SK-N-SH (cell line): Measurements from ENCODE around the gene TTC39B. TPM values are rescaled to one million over a fixed set of nuclear protein-coding genes. Genes with fewer than 3 reads are reported as not detected.

Experiments used
- CTCF ChIA-PET: fragments of 300-600, 350-600 bp; formaldehyde crosslinking; extraction: SDS; loops from one replicate; lab custom pipeline; 2021; lab: Yijun Ruan, JAX
- POLR2A ChIA-PET: fragments of 350-600 bp; sonication (Branson Sonifier 250); formaldehyde crosslinking; extraction: SDS; loops from one replicate; lab custom pipeline; 2020; ENCODE audit warnings: antibody characterized with exemption, inconsistent platforms; lab: Yijun Ruan, JAX
- DNase-seq: peaks from one replicate; pipeline ENCODE4 v3.0.0; 2012
- H2AFZ ChIP-seq: fragments of 200-600 bp; sonication (generic); 2 replicates; pipeline ENCODE4 v1.8.1; 2016; ENCODE audit warnings: antibody characterized with exemption, mild to moderate bottlenecking, low read depth
- H3F3A ChIP-seq: fragments of 200-600 bp; sonication (generic); replicated peaks from 2 replicates; pipeline ENCODE3; 2016; ENCODE audit warnings: antibody characterized with exemption, mild to moderate bottlenecking; ENCODE audit not compliant: insufficient read depth
- H3K27ac ChIP-seq, 2 experiments: fragments of 200-500 bp in 1 of 2; fragments of 200-600 bp in 1 of 2; sonication (Bioruptor generic) in 1 of 2; sonication (generic), shearing (Covaris generic) in 1 of 2; 2 replicates each; pipeline versions ENCODE4 v1.5.1 to v1.6.1; 2014 to 2016; ENCODE audit warnings: low read depth in 2 of 2, inconsistent platforms in 1 of 2, low read length in 1 of 2, mild to moderate bottlenecking in 1 of 2, mixed read lengths in 1 of 2
- H3K27me3 ChIP-seq: fragments of 200-600 bp; sonication (generic), shearing (Covaris generic); 2 replicates; pipeline ENCODE4 v1.6.1; 2016; ENCODE audit warnings: mixed run types; ENCODE audit not compliant: insufficient read depth
- H3K36me3 ChIP-seq, 2 experiments: fragments of 200-500 bp in 1 of 2; fragments of 200-600 bp in 1 of 2; sonication (Bioruptor generic) in 1 of 2; sonication (generic) in 1 of 2; replicated peaks in 1 of 2; 2 replicates each; pipeline versions ENCODE3 to v1.5.1; 2014 to 2016; ENCODE audit warnings: low read length in 1 of 2, mild to moderate bottlenecking in 1 of 2; ENCODE audit not compliant: insufficient read depth in 2 of 2, control insufficient read depth in 1 of 2
- H3K4me1 ChIP-seq, 2 experiments: fragments of 200-500 bp in 1 of 2; fragments of 200-600 bp in 1 of 2; sonication (Bioruptor generic) in 1 of 2; sonication (generic), shearing (Covaris generic) in 1 of 2; 2 replicates each; pipeline versions ENCODE4 v1.5.1 to v1.6.1; 2014 to 2016; ENCODE audit warnings: low read depth in 1 of 2, low read length in 1 of 2, mixed run types in 1 of 2; ENCODE audit not compliant: insufficient read depth in 2 of 2, control insufficient read depth in 1 of 2
- H3K4me2 ChIP-seq: fragments of 200-600 bp; sonication (generic), shearing (Covaris generic); 2 replicates; pipeline ENCODE4 v1.6.1; 2017; ENCODE audit warnings: mixed run types
- H3K4me3 ChIP-seq, 2 experiments: fragments of 200-500 bp in 1 of 2; fragments of 200-600 bp in 1 of 2; sonication (Bioruptor generic) in 1 of 2; sonication (generic), shearing (Covaris generic) in 1 of 2; 2 replicates each; pipeline versions ENCODE4 v1.5.1 to v1.8.1; 2014 to 2016; ENCODE audit warnings: low read depth in 2 of 2, inconsistent platforms in 1 of 2, low read length in 1 of 2, mild to moderate bottlenecking in 1 of 2, mixed read lengths in 1 of 2, moderate library complexity in 1 of 2
- H3K79me2 ChIP-seq: fragments of 200-600 bp; sonication (generic); 2 replicates; pipeline ENCODE4 v1.8.1; 2017; ENCODE audit warnings: mild to moderate bottlenecking; ENCODE audit not compliant: insufficient read depth
- H3K9ac ChIP-seq: fragments of 200-600 bp; sonication (generic); 2 replicates; pipeline ENCODE4 v1.6.1; 2017; ENCODE audit warnings: mixed run types
- H3K9me2 ChIP-seq: fragments of 200-600 bp; sonication (generic); 2 replicates; pipeline ENCODE4 v1.6.1; 2017; ENCODE audit warnings: mixed run types
- H3K9me3 ChIP-seq: fragments of 200-600 bp; sonication (generic); 2 replicates; pipeline ENCODE4 v1.6.1; 2017; ENCODE audit warnings: mixed run types, mild to moderate bottlenecking, moderate library complexity
- H4K20me1 ChIP-seq: fragments of 200-600 bp; sonication (generic); 2 replicates; pipeline ENCODE4 v1.6.1; 2017; ENCODE audit warnings: mild to moderate bottlenecking, mixed run types; ENCODE audit not compliant: insufficient read depth
- CHD2 ChIP-seq: fragments of 150-350 bp; IDR thresholded peaks from 2 replicates; pipeline ENCODE4 v1.6.1; 2018; ENCODE audit warnings: low read length; ENCODE audit not compliant: partially characterized antibody
- EZH2phosphoT487 ChIP-seq: fragments of 200-600 bp; sonication (generic); IDR thresholded peaks from 2 replicates; pipeline ENCODE4 v1.6.1; 2017; ENCODE audit warnings: low read depth, mixed run types, mild to moderate bottlenecking, antibody characterized with exemption, moderate library complexity, borderline replicate concordance
- FOXJ3 ChIP-seq: sonication (generic); formaldehyde crosslinking; IDR thresholded peaks from 2 replicates; pipeline ENCODE4 v1.5.1; 2020; ENCODE audit warnings: mild to moderate bottlenecking, missing genetic modification reagents
- GATA2 ChIP-seq: sonication (generic); formaldehyde crosslinking; IDR thresholded peaks from 2 replicates; pipeline ENCODE4 v1.5.0; 2020; ENCODE audit warnings: mild to moderate bottlenecking, missing genetic modification reagents
- JUND ChIP-seq: IDR thresholded peaks from 2 replicates; pipeline ENCODE4 v1.4.0; 2012
- MXI1 ChIP-seq: IDR thresholded peaks from 2 replicates; pipeline ENCODE4 v1.6.1; 2012; ENCODE audit warnings: mild to moderate bottlenecking, low read depth, low read length, improper control_type of control experiment
- NRF1 ChIP-seq: IDR thresholded peaks from 2 replicates; pipeline ENCODE4 v1.6.1; 2012; ENCODE audit warnings: low read depth, mild to moderate bottlenecking, low read length
- RCOR1 ChIP-seq: fragments of 150-350 bp; IDR thresholded peaks from 2 replicates; pipeline ENCODE4 v1.6.1; 2017; ENCODE audit warnings: antibody characterized with exemption, low read length
- RFX5 ChIP-seq: IDR thresholded peaks from 2 replicates; pipeline ENCODE4 v1.6.1; 2012; ENCODE audit warnings: mild to moderate bottlenecking, improper control_type of control experiment, low read length
- RXRA ChIP-seq: IDR thresholded peaks from 2 replicates; pipeline ENCODE4 v1.4.0; 2012; ENCODE audit warnings: low read depth, mild to moderate bottlenecking, borderline replicate concordance
- SIN3A ChIP-seq: IDR thresholded peaks from 2 replicates; pipeline ENCODE4 v1.6.1; 2012; ENCODE audit warnings: low read depth, mild to moderate bottlenecking, low read length, moderate library complexity, borderline replicate concordance
- YY1 ChIP-seq: IDR thresholded peaks from 2 replicates; pipeline ENCODE4 v1.4.0; 2012; ENCODE audit warnings: low read depth, mild to moderate bottlenecking
- WGBS: methylation state at CpG from one replicate; pipeline ENCODE4 v1.1.6; 2017; ENCODE audit warnings: low lambda C conversion rate; 5-methylcytosine and 5-hydroxymethylcytosine counted together
- polyA plus RNA-seq, 3 experiments: library from polyadenylated mRNA; depleted of rRNA; stranded (reverse); fragments of >200 nt; gene quantifications; 2 replicates each; pipeline ENCODE4 v1.2.3, GENCODE V29; 2012
- TF ChIP-seq, protein P1 (sequence below): fragments of 200-600 bp; sonication (generic); IDR thresholded peaks from 2 replicates; pipeline ENCODE4 v1.6.1; 2017; ENCODE audit warnings: antibody characterized with exemption, mild to moderate bottlenecking, moderate library complexity
- TF ChIP-seq, protein P2 (sequence below): IDR thresholded peaks from 2 replicates; pipeline ENCODE4 v1.4.0; 2012; ENCODE audit warnings: low read depth
- TF ChIP-seq, protein P3 (sequence below): IDR thresholded peaks from 2 replicates; pipeline ENCODE4 v1.6.1; 2012; ENCODE audit warnings: mild to moderate bottlenecking, low read depth, low read length, moderate library complexity
- TF ChIP-seq, protein P4 (sequence below): fragments of 150-350 bp; IDR thresholded peaks from 2 replicates; pipeline ENCODE4 v1.6.1; 2016; ENCODE audit warnings: mild to moderate bottlenecking, low read depth, low read length
- TF ChIP-seq, protein P5 (sequence below): IDR thresholded peaks from 2 replicates; pipeline ENCODE4 v1.4.0; 2012; ENCODE audit warnings: low read depth, borderline replicate concordance
- TF ChIP-seq, protein P6 (sequence below): IDR thresholded peaks from 2 replicates; pipeline ENCODE4 v1.4.0; 2012; ENCODE audit warnings: low read depth, borderline replicate concordance

The TTC39B gene
- polyA plus RNA-seq, 1 of the 3 experiments (the other 2 are of a cell fraction): 0.54 TPM

DNA sequence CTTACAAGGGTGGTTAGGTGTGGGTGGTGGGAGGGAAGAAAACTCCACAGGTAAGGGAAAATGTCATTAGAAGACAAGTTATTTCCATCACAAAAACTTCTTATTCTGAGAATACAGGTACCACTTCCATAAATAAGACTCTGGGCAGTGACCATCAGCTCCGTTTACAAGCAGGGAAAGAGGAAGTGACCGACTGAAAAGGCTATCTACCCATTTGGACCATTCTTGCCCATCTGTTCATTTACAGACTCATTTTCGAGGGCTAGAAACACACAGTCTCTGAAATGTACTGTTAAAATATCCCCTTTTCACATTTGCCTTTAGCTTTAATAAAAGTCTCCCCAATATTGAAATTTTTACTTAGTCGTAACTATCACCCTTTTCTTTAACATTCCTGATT lies 79.5 kb downstream of the TTC39B start:
- ChIA-PET CTCF (no interaction called here), POLR2A (no interaction called here)
- Histone ChIP-seq H3K79me2 (no peaks in the 10 kb centered on the region), H3K9me3 (no peaks in the 10 kb centered on the region), H2AFZ (no peak overlapping the region), H3F3A (no peaks in the 10 kb centered on the region), H3K9ac (no peak overlapping the region), H3K4me2 (no peak overlapping the region), H3K9me2 (no peaks in the 10 kb centered on the region), H3K36me3 (peaks cover 0 to 2% of the 10 kb centered on the region in 2 experiments), H3K4me1 (peaks cover 0 to 2% of the 10 kb centered on the region in 2 experiments; a peak in 1 of 4 replicates), H3K27ac (no peak overlapping the region), H3K27me3 (no peaks in the 10 kb centered on the region), H3K4me3 (no peak overlapping the region), H4K20me1 (no peaks in the 10 kb centered on the region)
- DNase-seq: no peak
- TF ChIP-seq, protein P1, sequence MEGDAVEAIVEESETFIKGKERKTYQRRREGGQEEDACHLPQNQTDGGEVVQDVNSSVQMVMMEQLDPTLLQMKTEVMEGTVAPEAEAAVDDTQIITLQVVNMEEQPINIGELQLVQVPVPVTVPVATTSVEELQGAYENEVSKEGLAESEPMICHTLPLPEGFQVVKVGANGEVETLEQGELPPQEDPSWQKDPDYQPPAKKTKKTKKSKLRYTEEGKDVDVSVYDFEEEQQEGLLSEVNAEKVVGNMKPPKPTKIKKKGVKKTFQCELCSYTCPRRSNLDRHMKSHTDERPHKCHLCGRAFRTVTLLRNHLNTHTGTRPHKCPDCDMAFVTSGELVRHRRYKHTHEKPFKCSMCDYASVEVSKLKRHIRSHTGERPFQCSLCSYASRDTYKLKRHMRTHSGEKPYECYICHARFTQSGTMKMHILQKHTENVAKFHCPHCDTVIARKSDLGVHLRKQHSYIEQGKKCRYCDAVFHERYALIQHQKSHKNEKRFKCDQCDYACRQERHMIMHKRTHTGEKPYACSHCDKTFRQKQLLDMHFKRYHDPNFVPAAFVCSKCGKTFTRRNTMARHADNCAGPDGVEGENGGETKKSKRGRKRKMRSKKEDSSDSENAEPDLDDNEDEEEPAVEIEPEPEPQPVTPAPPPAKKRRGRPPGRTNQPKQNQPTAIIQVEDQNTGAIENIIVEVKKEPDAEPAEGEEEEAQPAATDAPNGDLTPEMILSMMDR: no peak
- no peak for TF ChIP-seq CHD2
- TF ChIP-seq, protein P2, sequence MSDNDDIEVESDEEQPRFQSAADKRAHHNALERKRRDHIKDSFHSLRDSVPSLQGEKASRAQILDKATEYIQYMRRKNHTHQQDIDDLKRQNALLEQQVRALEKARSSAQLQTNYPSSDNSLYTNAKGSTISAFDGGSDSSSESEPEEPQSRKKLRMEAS: no peak
- TF ChIP-seq, protein P3, sequence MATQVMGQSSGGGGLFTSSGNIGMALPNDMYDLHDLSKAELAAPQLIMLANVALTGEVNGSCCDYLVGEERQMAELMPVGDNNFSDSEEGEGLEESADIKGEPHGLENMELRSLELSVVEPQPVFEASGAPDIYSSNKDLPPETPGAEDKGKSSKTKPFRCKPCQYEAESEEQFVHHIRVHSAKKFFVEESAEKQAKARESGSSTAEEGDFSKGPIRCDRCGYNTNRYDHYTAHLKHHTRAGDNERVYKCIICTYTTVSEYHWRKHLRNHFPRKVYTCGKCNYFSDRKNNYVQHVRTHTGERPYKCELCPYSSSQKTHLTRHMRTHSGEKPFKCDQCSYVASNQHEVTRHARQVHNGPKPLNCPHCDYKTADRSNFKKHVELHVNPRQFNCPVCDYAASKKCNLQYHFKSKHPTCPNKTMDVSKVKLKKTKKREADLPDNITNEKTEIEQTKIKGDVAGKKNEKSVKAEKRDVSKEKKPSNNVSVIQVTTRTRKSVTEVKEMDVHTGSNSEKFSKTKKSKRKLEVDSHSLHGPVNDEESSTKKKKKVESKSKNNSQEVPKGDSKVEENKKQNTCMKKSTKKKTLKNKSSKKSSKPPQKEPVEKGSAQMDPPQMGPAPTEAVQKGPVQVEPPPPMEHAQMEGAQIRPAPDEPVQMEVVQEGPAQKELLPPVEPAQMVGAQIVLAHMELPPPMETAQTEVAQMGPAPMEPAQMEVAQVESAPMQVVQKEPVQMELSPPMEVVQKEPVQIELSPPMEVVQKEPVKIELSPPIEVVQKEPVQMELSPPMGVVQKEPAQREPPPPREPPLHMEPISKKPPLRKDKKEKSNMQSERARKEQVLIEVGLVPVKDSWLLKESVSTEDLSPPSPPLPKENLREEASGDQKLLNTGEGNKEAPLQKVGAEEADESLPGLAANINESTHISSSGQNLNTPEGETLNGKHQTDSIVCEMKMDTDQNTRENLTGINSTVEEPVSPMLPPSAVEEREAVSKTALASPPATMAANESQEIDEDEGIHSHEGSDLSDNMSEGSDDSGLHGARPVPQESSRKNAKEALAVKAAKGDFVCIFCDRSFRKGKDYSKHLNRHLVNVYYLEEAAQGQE: no peak
- no peak for TF ChIP-seq SIN3A
- no peak for TF ChIP-seq EZH2phosphoT487
- no peak for TF ChIP-seq JUND
- no peak for TF ChIP-seq RXRA
- TF ChIP-seq, protein P4, sequence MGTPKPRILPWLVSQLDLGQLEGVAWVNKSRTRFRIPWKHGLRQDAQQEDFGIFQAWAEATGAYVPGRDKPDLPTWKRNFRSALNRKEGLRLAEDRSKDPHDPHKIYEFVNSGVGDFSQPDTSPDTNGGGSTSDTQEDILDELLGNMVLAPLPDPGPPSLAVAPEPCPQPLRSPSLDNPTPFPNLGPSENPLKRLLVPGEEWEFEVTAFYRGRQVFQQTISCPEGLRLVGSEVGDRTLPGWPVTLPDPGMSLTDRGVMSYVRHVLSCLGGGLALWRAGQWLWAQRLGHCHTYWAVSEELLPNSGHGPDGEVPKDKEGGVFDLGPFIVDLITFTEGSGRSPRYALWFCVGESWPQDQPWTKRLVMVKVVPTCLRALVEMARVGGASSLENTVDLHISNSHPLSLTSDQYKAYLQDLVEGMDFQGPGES: no peak
- no peak for TF ChIP-seq GATA2 (CRISPR knock-in tag)
- TF ChIP-seq, protein P5, sequence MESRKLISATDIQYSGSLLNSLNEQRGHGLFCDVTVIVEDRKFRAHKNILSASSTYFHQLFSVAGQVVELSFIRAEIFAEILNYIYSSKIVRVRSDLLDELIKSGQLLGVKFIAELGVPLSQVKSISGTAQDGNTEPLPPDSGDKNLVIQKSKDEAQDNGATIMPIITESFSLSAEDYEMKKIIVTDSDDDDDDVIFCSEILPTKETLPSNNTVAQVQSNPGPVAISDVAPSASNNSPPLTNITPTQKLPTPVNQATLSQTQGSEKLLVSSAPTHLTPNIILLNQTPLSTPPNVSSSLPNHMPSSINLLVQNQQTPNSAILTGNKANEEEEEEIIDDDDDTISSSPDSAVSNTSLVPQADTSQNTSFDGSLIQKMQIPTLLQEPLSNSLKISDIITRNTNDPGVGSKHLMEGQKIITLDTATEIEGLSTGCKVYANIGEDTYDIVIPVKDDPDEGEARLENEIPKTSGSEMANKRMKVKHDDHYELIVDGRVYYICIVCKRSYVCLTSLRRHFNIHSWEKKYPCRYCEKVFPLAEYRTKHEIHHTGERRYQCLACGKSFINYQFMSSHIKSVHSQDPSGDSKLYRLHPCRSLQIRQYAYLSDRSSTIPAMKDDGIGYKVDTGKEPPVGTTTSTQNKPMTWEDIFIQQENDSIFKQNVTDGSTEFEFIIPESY: no peak
- TF ChIP-seq FOXJ3 (CRISPR knock-in tag): no peak
- TF ChIP-seq, protein P6, sequence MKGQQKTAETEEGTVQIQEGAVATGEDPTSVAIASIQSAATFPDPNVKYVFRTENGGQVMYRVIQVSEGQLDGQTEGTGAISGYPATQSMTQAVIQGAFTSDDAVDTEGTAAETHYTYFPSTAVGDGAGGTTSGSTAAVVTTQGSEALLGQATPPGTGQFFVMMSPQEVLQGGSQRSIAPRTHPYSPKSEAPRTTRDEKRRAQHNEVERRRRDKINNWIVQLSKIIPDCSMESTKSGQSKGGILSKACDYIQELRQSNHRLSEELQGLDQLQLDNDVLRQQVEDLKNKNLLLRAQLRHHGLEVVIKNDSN: no peak
- no peak for TF ChIP-seq YY1
- TF ChIP-seq RFX5: no peak
- TF ChIP-seq NRF1: no peak
- no peak for TF ChIP-seq RCOR1
- no peak for TF ChIP-seq MXI1
- WGBS: 82% methylated on average over 4 of the region's 4 CpGs
